Endothelial cell (in vitro differentiated cells): ENCODE measurements around the gene MRPL24. TPM values are rescaled to one million over a fixed set of nuclear protein-coding genes. Genes with fewer than 3 reads are reported as not detected.

Experiments
- DNase-seq: peaks from one replicate; pipeline ENCODE4 v3.0.0; 2021; ENCODE audit warnings: low spot score
- H3K27ac Mint-ChIP-seq: one replicate; pipeline ENCODE4 v1.8.0; 2021; ENCODE audit warnings: mixed read lengths, inconsistent platforms; ENCODE audit not compliant: unreplicated experiment
- H3K27me3 Mint-ChIP-seq: one replicate; pipeline ENCODE4 v1.8.0; 2021; ENCODE audit warnings: mild to moderate bottlenecking, moderate library complexity, mixed read lengths, inconsistent platforms; ENCODE audit not compliant: unreplicated experiment
- H3K36me3 Mint-ChIP-seq: one replicate; pipeline ENCODE4 v1.8.0; 2021; ENCODE audit warnings: mild to moderate bottlenecking, low read depth, mixed read lengths, inconsistent platforms; ENCODE audit not compliant: unreplicated experiment
- H3K4me1 Mint-ChIP-seq: one replicate; pipeline ENCODE4 v1.8.0; 2021; ENCODE audit warnings: mild to moderate bottlenecking, mixed read lengths, inconsistent platforms; ENCODE audit not compliant: unreplicated experiment
- H3K4me3 Mint-ChIP-seq: one replicate; pipeline ENCODE4 v1.8.0; 2021; ENCODE audit warnings: mild to moderate bottlenecking, mixed read lengths, inconsistent platforms; ENCODE audit not compliant: unreplicated experiment
- H3K9me3 Mint-ChIP-seq: one replicate; pipeline ENCODE4 v1.8.0; 2021; ENCODE audit warnings: mixed read lengths, inconsistent platforms; ENCODE audit not compliant: unreplicated experiment
- total RNA-seq: library from RNA; stranded (reverse); fragmentation: NEBNext Ultra II Directional; extraction: Animal tissue kit (Norgen Biotek cat#: 25700); gene quantifications from one replicate; pipeline ENCODE4 v1.2.1, GENCODE V29; 2021; ENCODE audit not compliant: unreplicated experiment
- TF ChIP-seq, protein P1 (sequence below): fragments of 200-600 bp; sonication (generic); IDR thresholded peaks from one replicate; pipeline ENCODE4 v1.5.0; 2021; ENCODE audit warnings: antibody characterized with exemption; ENCODE audit not compliant: unreplicated experiment

MRPL24 gene
- total RNA-seq, 1 donor from 2014 or later = 26.7 TPM

DNA sequence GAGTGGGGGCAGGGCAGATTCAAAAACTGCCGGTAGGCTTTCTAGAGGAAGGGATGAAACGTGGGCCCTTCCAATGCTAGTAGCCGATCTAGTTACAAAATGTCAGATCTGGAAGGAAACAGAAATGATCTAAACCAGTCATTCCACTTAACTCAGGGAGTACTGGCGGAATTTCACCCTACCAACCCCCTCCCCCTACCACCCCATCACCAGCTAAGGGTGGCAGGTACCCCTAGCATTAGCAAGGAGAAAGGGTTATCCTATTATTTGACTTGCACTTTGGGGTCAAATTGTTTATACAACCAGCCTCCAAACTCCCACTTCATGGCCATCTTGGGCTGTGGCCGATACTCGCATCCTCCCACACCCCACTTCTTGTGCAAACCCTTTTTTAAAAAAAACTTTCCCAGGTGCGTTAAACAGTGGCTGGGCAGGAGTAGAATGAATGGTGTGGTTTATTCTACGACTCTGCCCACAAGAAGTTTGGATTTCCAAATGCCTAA lies 644 bp upstream of the MRPL24 start:
- Mint-ChIP-seq H3K4me1 (peaks cover 29% of the 10 kb centered on the region), H3K27ac (peak overlapping the region; percentile 98), H3K4me3 (peak overlapping the region; percentile 97), H3K9me3 (no peaks in the 10 kb centered on the region), H3K27me3 (peaks cover 10% of the 10 kb centered on the region), H3K36me3 (peaks cover 33% of the 10 kb centered on the region)
- TF ChIP-seq, protein P1, sequence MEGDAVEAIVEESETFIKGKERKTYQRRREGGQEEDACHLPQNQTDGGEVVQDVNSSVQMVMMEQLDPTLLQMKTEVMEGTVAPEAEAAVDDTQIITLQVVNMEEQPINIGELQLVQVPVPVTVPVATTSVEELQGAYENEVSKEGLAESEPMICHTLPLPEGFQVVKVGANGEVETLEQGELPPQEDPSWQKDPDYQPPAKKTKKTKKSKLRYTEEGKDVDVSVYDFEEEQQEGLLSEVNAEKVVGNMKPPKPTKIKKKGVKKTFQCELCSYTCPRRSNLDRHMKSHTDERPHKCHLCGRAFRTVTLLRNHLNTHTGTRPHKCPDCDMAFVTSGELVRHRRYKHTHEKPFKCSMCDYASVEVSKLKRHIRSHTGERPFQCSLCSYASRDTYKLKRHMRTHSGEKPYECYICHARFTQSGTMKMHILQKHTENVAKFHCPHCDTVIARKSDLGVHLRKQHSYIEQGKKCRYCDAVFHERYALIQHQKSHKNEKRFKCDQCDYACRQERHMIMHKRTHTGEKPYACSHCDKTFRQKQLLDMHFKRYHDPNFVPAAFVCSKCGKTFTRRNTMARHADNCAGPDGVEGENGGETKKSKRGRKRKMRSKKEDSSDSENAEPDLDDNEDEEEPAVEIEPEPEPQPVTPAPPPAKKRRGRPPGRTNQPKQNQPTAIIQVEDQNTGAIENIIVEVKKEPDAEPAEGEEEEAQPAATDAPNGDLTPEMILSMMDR = no peak
- DNase-seq = no peak

DNA sequence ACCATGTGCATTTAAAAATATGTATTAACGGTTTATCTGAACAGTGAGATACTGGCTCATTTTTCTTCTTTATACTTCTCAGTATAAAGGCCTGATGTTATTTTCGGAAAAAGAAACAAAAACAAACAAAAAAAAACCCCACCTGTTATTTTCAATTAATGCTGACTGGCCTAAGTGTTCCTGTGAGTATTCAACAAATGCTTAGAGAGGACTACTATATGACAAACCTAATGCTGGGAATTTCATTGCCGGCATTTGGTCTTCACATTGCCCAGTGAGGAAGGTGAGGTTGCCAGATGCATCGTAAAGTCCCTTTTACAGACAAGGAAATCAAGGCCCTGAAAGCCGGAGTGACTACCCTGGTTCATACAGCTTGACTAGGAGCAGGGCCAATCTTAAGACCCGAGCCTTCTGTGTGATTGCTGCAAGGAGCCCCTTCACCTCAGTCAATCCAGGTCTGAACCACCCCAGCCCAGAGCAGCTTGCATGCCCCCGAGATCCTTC lies 599 bp downstream of the MRPL24 start:
- Mint-ChIP-seq H3K27me3 (peaks cover 3% of the 10 kb centered on the region), H3K9me3 (no peaks in the 10 kb centered on the region), H3K4me3 (peak overlapping the region; percentile 97), H3K36me3 (peaks cover 25% of the 10 kb centered on the region), H3K27ac (peak overlapping the region; percentile 67), H3K4me1 (peaks cover 17% of the 10 kb centered on the region)
- TF ChIP-seq, protein P1 = no peak
- DNase-seq = no peak

DNA sequence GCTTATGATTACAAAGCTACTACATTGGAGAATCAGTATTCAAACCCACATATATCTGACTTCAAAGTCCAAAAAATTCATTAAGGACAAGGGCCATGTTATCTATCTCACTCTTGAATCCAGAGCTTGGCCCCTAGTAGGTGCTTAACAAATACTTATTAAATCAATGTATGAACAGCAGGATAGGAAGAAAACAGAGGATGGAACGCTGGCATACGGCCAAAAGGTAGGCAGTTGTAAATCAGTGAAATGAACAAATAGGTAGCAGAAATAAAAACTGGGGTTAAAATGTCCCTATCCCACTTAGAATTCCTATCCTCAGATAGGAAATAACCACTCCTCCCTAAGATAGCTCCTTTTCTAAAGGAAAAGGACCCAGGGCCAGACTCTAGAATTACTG lies 2.0 kb downstream of the MRPL24 start:
- peaks cover 21% of the 10 kb centered on the region for H3K36me3 Mint-ChIP-seq
- H3K4me3 Mint-ChIP-seq = no peak overlapping the region
- TF ChIP-seq, protein P1 = no peak
- no peak for DNase-seq
- H3K4me1 Mint-ChIP-seq = peaks cover 15% of the 10 kb centered on the region
- H3K27ac Mint-ChIP-seq = no peak overlapping the region
- no peaks in the 10 kb centered on the region for H3K9me3 Mint-ChIP-seq
- H3K27me3 Mint-ChIP-seq = peaks cover 2% of the 10 kb centered on the region

DNA sequence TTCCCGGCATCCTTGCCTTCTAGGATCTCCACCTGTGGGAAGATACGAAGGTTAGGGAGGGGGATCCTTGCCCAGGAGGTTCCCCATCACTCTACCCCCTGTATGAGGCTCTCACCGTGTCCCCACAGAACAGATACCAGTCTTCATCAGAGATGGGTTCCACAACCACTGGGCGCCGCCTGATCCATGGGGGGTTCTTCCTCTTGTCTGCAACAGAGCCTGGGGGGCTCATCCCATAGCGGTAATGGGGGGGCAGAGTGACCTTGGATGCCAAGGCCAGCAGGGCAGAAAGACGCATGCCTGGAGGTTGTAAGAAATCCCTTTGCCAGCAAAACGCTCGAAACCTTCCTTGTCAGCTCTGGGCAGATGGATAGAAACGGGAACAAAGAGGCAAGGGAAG lies 2.5 kb downstream of the MRPL24 start:
- no peaks in the 10 kb centered on the region for H3K9me3 Mint-ChIP-seq
- H3K27ac Mint-ChIP-seq = no peak overlapping the region
- no peak overlapping the region for H3K4me3 Mint-ChIP-seq
- peaks cover 21% of the 10 kb centered on the region for H3K36me3 Mint-ChIP-seq
- TF ChIP-seq, protein P1 = no peak
- H3K4me1 Mint-ChIP-seq = peaks cover 15% of the 10 kb centered on the region
- DNase-seq = no peak
- peaks cover 2% of the 10 kb centered on the region for H3K27me3 Mint-ChIP-seq

DNA sequence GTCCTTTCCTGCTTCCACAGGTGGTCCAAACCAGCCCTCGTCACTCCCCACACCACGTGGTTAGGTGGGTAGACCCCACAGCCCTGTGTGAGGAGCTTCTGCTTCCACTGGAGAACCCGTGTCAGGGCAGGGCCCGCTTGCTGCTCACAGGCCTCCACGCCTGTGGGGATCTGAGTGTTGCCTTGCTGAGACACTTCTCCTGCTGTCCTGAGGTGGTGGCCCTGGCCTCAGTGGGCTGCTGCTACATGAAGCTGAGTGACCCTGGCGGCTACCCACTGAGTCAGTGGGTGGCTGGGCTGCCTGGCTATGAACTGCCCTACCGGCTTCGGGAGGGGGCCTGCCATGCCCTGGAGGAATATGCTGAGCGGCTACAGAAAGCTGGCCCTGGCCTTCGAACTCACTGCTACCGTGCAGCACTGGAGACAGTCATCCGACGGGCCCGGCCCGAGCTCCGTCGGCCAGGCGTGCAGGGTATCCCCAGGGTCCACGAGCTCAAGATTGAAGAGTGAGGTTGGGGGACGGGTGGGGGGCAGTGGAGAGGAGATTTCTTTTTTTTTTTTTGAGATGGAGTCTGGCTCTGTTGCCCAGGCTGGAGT lies 6.8 kb downstream of the MRPL24 start:
- H3K36me3 Mint-ChIP-seq = peaks cover 15% of the 10 kb centered on the region
- DNase-seq = no peak
- H3K27me3 Mint-ChIP-seq = no peaks in the 10 kb centered on the region
- no peak overlapping the region for H3K27ac Mint-ChIP-seq
- no peaks in the 10 kb centered on the region for H3K9me3 Mint-ChIP-seq
- peak overlapping the region; percentile 4 for H3K4me3 Mint-ChIP-seq
- peaks cover 7% of the 10 kb centered on the region for H3K4me1 Mint-ChIP-seq
- TF ChIP-seq, protein P1 = no peak
